HuH-7 (cell line): ENCODE data around the gene SUN5.
A peak's percentile ranks its signal among the peaks of the same experiment; 100 is the strongest.
"Not testable (repeated sequence)": the region's sequence is repeated elsewhere in the genome, so short reads cannot be mapped to it uniquely, and the experiment has no call there.

Source experiments
- DNase-seq: peaks from one replicate; pipeline ENCODE4 v3.0.0; 2011; ENCODE audit warnings: low spot score

SUN5 gene

DNA sequence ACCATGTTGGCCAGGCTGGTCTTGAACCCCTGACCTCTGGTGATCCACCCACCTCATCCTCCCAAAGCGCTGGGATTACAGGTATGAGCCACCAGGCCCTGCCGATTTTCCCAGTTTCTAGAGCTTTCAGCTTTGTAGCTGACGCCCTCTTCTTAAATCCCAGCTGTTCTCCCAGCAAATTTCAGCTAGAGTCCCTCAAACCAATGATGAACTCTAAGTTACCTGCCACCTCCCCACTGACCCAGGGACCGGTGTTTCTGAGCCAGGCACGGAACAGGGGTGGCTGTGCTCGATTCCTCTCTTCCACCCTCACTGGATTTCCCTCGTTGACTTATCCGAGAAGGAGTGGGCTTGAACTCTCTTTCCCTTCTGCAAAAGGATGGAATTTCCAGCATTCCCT is 39.1 kb downstream of the SUN5 start:
- peak; percentile 4 for DNase-seq

GRCh38 chr20:32964575-32964974 is 39.7 kb downstream of the SUN5 start:
- DNase-seq, result no peak

GRCh38 chr20:32963176-32963575 is 41.1 kb downstream of the SUN5 start:
- DNase-seq, result peak; percentile 3

- DNase-seq, result peak; percentile 6
These were observed 41.6 kb downstream of the SUN5 start for GRCh38 chr20:32962646-32963045.

DNA sequence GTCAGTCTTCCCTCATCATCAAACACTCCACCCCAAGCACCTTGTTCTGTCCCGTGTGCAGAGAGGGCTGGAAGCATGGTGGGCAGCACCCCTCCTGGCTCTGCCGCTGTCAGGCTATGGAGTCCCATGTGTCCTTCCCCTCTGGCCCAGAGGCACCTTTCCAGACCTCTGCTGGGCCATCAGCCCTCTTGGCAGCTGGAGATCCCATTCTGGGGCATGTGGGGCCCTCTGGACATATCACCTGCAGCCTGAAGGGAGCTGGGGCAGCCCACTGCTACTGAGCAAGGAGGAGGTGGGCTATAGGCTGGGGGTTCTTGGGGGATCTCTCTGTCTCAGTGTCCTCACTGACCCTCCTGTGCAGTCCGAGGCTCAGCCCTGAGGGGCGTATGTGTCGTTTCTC is 42.2 kb downstream of the SUN5 start:
- peak; percentile 3 for DNase-seq

DNA sequence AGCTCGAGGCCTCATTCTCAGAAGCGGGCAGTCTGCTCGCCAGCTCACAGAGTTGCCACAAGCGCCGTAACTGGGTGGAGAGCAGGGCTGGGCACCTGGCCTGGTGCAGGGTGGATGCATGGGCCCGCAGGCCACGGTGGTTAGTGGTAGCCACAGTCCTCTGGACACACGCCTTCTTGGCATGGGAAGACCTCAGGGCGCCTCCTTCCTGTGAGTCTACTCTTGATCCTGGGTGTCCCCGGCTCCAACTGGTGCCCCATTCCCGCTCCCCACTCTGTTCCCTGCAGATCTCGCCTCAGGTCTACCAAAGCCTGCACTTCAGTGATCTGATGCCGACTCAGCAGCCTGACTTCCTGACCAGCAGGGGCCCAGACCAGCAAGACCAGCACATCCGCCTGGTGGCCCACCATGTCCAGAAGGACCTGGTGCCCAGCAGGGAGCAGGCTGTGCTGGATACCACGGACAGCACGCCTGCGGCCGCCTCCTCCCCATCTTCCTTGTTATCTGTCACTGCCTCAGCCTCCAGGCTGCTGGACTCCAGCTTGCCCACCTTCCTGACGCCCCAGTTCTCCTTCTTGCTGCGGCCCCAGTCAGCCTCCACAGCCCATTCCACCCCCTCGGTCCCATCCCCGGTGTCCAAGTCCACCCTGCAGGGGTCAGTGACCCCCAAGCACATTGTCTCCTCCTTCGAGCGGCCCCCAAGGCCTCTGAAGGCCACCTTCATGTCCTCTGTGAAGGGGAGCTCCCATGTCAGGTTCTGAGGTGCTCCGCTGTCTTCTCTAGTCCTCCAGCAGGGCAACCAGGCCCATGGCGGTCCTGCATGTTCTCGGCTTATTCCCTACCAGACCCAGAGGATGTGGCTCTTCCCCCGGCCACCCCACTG is 43.1 kb downstream of the SUN5 start:
- peak; percentile 3 for DNase-seq

- no peak for DNase-seq
These were observed 44.1 kb downstream of the SUN5 start for GRCh38 chr20:32960222-32960518.

DNA sequence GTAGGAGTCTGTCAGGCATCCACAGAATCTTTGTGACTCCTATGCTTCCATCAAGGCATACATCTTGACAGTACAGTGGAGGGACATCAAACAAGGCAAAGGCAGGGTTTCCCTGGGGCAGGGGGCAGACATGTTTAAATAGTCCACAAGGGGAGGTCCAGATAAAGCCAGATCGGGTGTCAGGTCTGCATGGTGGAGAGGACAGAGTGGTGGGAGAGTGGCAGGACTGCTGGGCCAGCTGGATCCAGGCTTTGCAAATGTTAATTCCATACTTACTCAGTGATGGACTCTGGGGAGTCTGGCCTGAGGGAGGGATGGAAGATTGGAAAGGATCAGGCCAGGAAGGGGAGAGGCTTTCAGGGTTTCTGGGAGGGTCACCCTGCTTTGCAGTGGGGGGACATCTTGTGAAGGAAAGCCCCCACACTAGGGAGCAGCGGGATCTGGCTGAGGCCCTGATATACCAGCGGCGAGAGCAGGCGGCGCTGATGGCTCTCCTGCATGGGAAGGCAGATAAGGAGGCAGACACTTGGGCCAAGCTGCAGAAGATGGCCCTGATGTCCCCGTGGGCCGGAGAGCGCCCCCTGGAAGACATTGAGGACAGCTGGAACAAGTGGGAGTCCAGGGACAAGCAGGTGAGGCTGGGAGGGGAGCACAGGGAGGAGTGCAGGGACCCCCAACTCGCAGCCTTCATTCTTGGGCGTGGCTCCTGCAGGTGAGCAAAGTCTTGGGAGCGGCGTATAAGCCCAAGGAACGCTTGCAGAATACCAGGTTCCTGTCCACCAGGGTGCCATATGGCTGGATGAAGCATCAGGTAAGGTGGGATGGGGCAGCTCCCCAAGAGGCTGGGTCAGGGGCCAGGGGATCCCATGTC is 44.6 kb downstream of the SUN5 start:
- peak; percentile 6 for DNase-seq

- peak; percentile 4 for DNase-seq
These were observed 45.7 kb downstream of the SUN5 start for GRCh38 chr20:32958574-32958973.

- no peak for DNase-seq
These were observed 46.8 kb downstream of the SUN5 start for GRCh38 chr20:32957459-32957858.

GRCh38 chr20:32950539-32950938 is 53.7 kb downstream of the SUN5 start:
- DNase-seq, result not testable (repeated sequence)

GRCh38 chr20:32946629-32947028 is 57.6 kb downstream of the SUN5 start:
- no peak for DNase-seq

DNA sequence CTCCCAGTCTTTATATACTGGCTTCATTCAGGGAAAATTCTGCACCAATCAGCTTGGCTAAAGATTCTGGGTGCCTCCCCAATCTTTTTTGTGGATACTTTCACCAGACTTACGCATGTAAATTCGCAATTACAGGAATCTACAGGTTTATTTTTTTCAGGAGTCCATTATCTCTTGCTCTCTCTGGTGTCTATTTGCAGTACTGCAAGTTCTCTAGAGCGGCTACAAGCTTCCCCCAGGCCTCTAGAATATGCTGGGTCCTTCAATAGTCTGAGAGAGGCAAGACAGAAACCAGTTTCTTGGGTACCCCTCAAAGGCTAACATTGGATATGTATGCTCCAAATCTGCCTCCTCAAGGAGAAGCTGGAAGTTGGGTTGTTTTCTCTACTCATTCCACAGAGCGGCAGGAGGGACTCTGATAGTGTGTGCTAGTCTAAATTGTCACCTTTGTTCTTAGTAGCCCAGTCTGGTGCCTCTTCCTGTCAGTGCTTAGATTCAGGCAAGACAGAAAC is 58.5 kb downstream of the SUN5 start:
- DNase-seq, result peak; percentile 64

DNA sequence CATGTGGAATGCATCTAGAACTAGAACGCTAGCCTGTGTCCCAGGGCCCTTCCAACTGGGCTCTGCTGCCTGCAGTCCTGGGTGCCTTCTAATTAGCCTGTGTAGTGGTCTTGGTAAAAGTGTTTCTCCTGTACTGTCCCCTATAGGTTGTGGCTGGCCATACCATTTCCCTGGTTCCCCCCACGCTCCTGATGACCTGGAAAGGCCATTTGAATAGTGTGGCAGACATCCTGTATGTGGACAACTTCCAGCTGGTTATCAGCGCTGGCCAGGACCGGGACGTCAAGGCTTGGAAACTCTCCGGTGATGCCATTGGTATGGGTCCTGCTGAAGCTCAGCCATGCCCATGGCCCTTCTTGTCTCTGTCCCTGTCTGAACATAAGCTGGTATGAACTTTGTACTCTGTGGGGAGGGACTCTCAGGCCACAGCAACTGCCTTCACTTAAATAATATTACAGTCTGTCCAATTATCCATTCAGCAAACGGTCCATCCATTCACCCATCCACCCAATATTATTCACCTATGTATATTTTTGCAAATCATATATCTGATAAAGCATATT is 60.7 kb downstream of the SUN5 start:
- no peak for DNase-seq

- DNase-seq, result no peak
These were observed 62.9 kb downstream of the SUN5 start for GRCh38 chr20:32941155-32941885.

GRCh38 chr20:32934580-32934979 is 69.7 kb downstream of the SUN5 start:
- DNase-seq, result no peak
